H1 (cell line): ENCODE measurements around the gene DDT. TPM values are rescaled to one million over a fixed set of nuclear protein-coding genes. Genes with fewer than 3 reads are reported as not detected.

Source experiments
- CTCF ChIA-PET: fragments of 300-600 bp; sonication (Branson Sonifier 250); formaldehyde crosslinking; loops from one replicate; lab custom pipeline; 2021; ENCODE audit not compliant: partially characterized antibody; lab: Charles Lee
- POLR2A ChIA-PET: fragments of 300-600 bp; sonication (Branson Sonifier 250); formaldehyde crosslinking; loops from one replicate; lab custom pipeline; 2021; ENCODE audit warnings: inconsistent platforms; ENCODE audit not compliant: partially characterized antibody; lab: Charles Lee
- DNase-seq, 2 experiments: peaks; one replicate each; pipeline versions ENCODE4 v3.0.0 to v3.0.0-alpha.2; 2010 to 2022; ENCODE audit warnings: low spot score in 2 of 2, low read depth in 1 of 2, mixed read lengths in 1 of 2
- FAIRE-seq: peaks from 2 replicates; lab custom pipeline; 2011; peaks lifted over from hg19 to GRCh38; lab: Jason Lieb, UNC
- H2AFZ ChIP-seq: 2 replicates; pipeline ENCODE4 v1.8.1; 2012; ENCODE audit warnings: low read length, inconsistent platforms
- H2AK5ac ChIP-seq: 2 replicates; pipeline ENCODE4 v1.6.1; 2013; ENCODE audit warnings: low read depth, low read length
- H2BK120ac ChIP-seq: replicated peaks from 2 replicates; pipeline ENCODE3; 2013; ENCODE audit warnings: low read depth, low read length, inconsistent platforms
- H2BK12ac ChIP-seq: 2 replicates; pipeline ENCODE4 v1.6.1; 2013; ENCODE audit warnings: low read depth, low read length
- H2BK15ac ChIP-seq: 2 replicates; pipeline ENCODE4 v1.6.1; 2013; ENCODE audit warnings: low read length
- H2BK20ac ChIP-seq: 2 replicates; pipeline ENCODE4 v1.6.1; 2013; ENCODE audit warnings: low read length
- H2BK5ac ChIP-seq: 2 replicates; pipeline ENCODE4 v1.6.1; 2013; ENCODE audit warnings: low read depth, low read length
- H3K14ac ChIP-seq: 2 replicates; pipeline ENCODE4 v1.6.1; 2013; ENCODE audit warnings: inconsistent platforms; ENCODE audit not compliant: insufficient read length
- H3K18ac ChIP-seq: 2 replicates; pipeline ENCODE4 v1.6.1; 2013; ENCODE audit warnings: low read length; ENCODE audit errors: extremely low read depth
- H3K23ac ChIP-seq: 2 replicates; pipeline ENCODE4 v1.6.1; 2013; ENCODE audit warnings: inconsistent platforms; ENCODE audit not compliant: insufficient read length
- H3K23me2 ChIP-seq: 2 replicates; pipeline ENCODE4 v1.6.1; 2013; ENCODE audit warnings: low read depth, low read length
- H3K27ac ChIP-seq: 2 replicates; pipeline ENCODE4 v1.6.1; 2011; ENCODE audit warnings: low read depth, low read length, inconsistent platforms
- H3K27me3 ChIP-seq, 4 experiments: replicated peaks in 1 of 4; 1 replicate in 1 of 4; 2 replicates in 3 of 4; pipeline versions ENCODE4 v1.6.1 to v1.8.1; 2011 to 2013; ENCODE audit warnings: low read length in 3 of 4, mild to moderate bottlenecking in 3 of 4, inconsistent platforms in 2 of 4, mixed read lengths in 2 of 4, moderate library complexity in 1 of 4; ENCODE audit not compliant: control insufficient read depth in 3 of 4, insufficient read depth in 3 of 4; ENCODE audit errors: extremely low read depth in 1 of 4
- H3K36me3 ChIP-seq, 4 experiments: 2 replicates each; pipeline versions ENCODE4 v1.6.1 to v1.8.1; 2011 to 2013; ENCODE audit warnings: mild to moderate bottlenecking in 4 of 4, low read length in 3 of 4, moderate library complexity in 2 of 4, control low read depth in 1 of 4, inconsistent platforms in 1 of 4; ENCODE audit not compliant: insufficient read depth in 4 of 4, control insufficient read depth in 2 of 4
- H3K4ac ChIP-seq: replicated peaks from 2 replicates; pipeline ENCODE3; 2013; ENCODE audit warnings: low read length, low read depth, mixed read lengths, inconsistent platforms; ENCODE audit not compliant: insufficient read length
- H3K4me1 ChIP-seq, 4 experiments: replicated peaks in 1 of 4; 1 replicate in 1 of 4; 2 replicates in 3 of 4; pipeline versions ENCODE4 v1.6.1 to v1.8.1; 2011 to 2013; ENCODE audit warnings: low read length in 3 of 4, inconsistent platforms in 2 of 4, mixed read lengths in 1 of 4; ENCODE audit not compliant: insufficient read depth in 4 of 4, control insufficient read depth in 3 of 4
- H3K4me2 ChIP-seq, 2 experiments: 2 replicates each; pipeline versions ENCODE4 v1.6.1 to v1.8.1; 2011 to 2013; ENCODE audit warnings: low read depth in 2 of 2, low read length in 2 of 2, control low read depth in 1 of 2, inconsistent platforms in 1 of 2, mild to moderate bottlenecking in 1 of 2; ENCODE audit not compliant: insufficient read depth in 1 of 2
- H3K4me3 ChIP-seq, 4 experiments: fragments of 200-600, 300-600 bp in 1 of 4; sonication (generic), shearing (Covaris generic), sonication (Bioruptor Twin) in 1 of 4; 2 replicates each; pipeline versions ENCODE4 v1.5.1 to v1.8.1; 2011 to 2016; ENCODE audit warnings: low read length in 4 of 4, low read depth in 3 of 4, control low read depth in 2 of 4, inconsistent platforms in 2 of 4, mild to moderate bottlenecking in 2 of 4, mixed read lengths in 1 of 4, moderate library complexity in 1 of 4; ENCODE audit not compliant: insufficient read depth in 2 of 4; ENCODE audit errors: extremely low read depth in 1 of 4
- H3K56ac ChIP-seq: replicated peaks from 2 replicates; pipeline ENCODE3; 2013; ENCODE audit warnings: low read depth, mild to moderate bottlenecking, mixed read lengths, low read length, inconsistent platforms; ENCODE audit not compliant: insufficient read length
- H3K79me1 ChIP-seq: 2 replicates; pipeline ENCODE4 v1.6.1; 2013; ENCODE audit warnings: low read depth, low read length, control low read depth
- H3K79me2 ChIP-seq, 2 experiments: 2 replicates each; pipeline versions ENCODE4 v1.6.1 to v1.8.1; 2012 to 2013; ENCODE audit warnings: low read length in 2 of 2, mild to moderate bottlenecking in 2 of 2, inconsistent platforms in 1 of 2; ENCODE audit not compliant: insufficient read depth in 2 of 2, control insufficient read depth in 1 of 2
- H3K9ac ChIP-seq, 4 experiments: replicated peaks in 1 of 4; 1 replicate in 1 of 4; 2 replicates in 3 of 4; pipeline versions ENCODE4 v1.6.1 to v1.8.1; 2011 to 2013; ENCODE audit warnings: low read depth in 3 of 4, low read length in 3 of 4, control low read depth in 2 of 4, mild to moderate bottlenecking in 2 of 4, moderate library complexity in 2 of 4, inconsistent platforms in 1 of 4; ENCODE audit errors: extremely low read depth in 1 of 4
- H3K9me3 ChIP-seq, 2 experiments: 2 replicates each; pipeline versions ENCODE4 v1.6.1 to v1.8.1; 2012 to 2013; ENCODE audit warnings: mild to moderate bottlenecking in 2 of 2, moderate library complexity in 2 of 2, control low read depth in 1 of 2, inconsistent platforms in 1 of 2, low read depth in 1 of 2, low read length in 1 of 2, mixed read lengths in 1 of 2; ENCODE audit not compliant: insufficient read depth in 2 of 2
- H4K20me1 ChIP-seq, 2 experiments: replicated peaks in 1 of 2; 2 replicates each; pipeline versions ENCODE3 to v1.8.1; 2011 to 2013; ENCODE audit warnings: inconsistent platforms in 2 of 2, low read length in 2 of 2, mild to moderate bottlenecking in 1 of 2; ENCODE audit not compliant: insufficient read depth in 2 of 2, control insufficient read depth in 1 of 2
- H4K5ac ChIP-seq: 2 replicates; pipeline ENCODE4 v1.6.1; 2013; ENCODE audit warnings: low read length, low read depth, mixed read lengths, inconsistent platforms; ENCODE audit not compliant: insufficient read length
- H4K8ac ChIP-seq: 2 replicates; pipeline ENCODE4 v1.8.0; 2013; ENCODE audit warnings: mild to moderate bottlenecking, moderate library complexity, low read length, inconsistent platforms; ENCODE audit not compliant: insufficient read depth; ENCODE audit errors: extremely low read depth
- H4K91ac ChIP-seq: replicated peaks from 2 replicates; pipeline ENCODE3; 2013; ENCODE audit warnings: low read length, mixed read lengths, inconsistent platforms; ENCODE audit not compliant: insufficient read length
- BCL11A ChIP-seq, 2 experiments: IDR thresholded peaks; one replicate each; pipeline ENCODE4 v1.6.1; 2011; ENCODE audit warnings: low read depth in 2 of 2, low read length in 2 of 2, mild to moderate bottlenecking in 2 of 2
- EP300 ChIP-seq, 2 experiments: IDR thresholded peaks; 1 replicate in 1 of 2; 2 replicates in 1 of 2; pipeline ENCODE4 v1.6.1; 2011 to 2012; ENCODE audit warnings: low read depth in 2 of 2, low read length in 2 of 2, mild to moderate bottlenecking in 2 of 2, borderline replicate concordance in 1 of 2, inconsistent platforms in 1 of 2, moderate library complexity in 1 of 2
- EZH2 ChIP-seq: fragments of 200-600 bp; sonication (generic); IDR thresholded peaks from 2 replicates; pipeline ENCODE4 v1.7.1; 2012; ENCODE audit warnings: low read depth, mild to moderate bottlenecking, moderate library complexity, low read length, inconsistent platforms; ENCODE audit not compliant: severe bottlenecking
- GABPA ChIP-seq: IDR thresholded peaks from 2 replicates; pipeline ENCODE4 v1.6.1; 2011; ENCODE audit warnings: mild to moderate bottlenecking, low read length, moderate library complexity, borderline replicate concordance; ENCODE audit not compliant: insufficient read depth
- GTF2F1 ChIP-seq: IDR thresholded peaks from 2 replicates; pipeline ENCODE4 v1.6.1; 2012; ENCODE audit warnings: low read depth, low read length, improper control_type of control experiment, borderline replicate concordance
- RFX5 ChIP-seq: IDR thresholded peaks from 2 replicates; pipeline ENCODE4 v1.6.1; 2011; ENCODE audit warnings: low read depth, low read length, improper control_type of control experiment, borderline replicate concordance
- RNF2 ChIP-seq: fragments of 200-900, 300-1000 bp; sonication (generic); IDR thresholded peaks from 2 replicates; pipeline ENCODE4 v1.7.1; 2016; ENCODE audit warnings: borderline replicate concordance, low read depth, mild to moderate bottlenecking, antibody characterized with exemption, low read length; ENCODE audit not compliant: poor library complexity, severe bottlenecking; ENCODE audit errors: missing control alignments
- SP4 ChIP-seq: IDR thresholded peaks from 2 replicates; pipeline ENCODE4 v1.6.1; 2012; ENCODE audit warnings: low read length, inconsistent platforms
- TAF1 ChIP-seq: IDR thresholded peaks from 2 replicates; pipeline ENCODE4 v1.6.1; 2011; ENCODE audit warnings: mild to moderate bottlenecking, low read depth, low read length
- TCF12 ChIP-seq: IDR thresholded peaks from 2 replicates; pipeline ENCODE4 v1.6.1; 2011; ENCODE audit warnings: low read depth, mild to moderate bottlenecking, low read length
- ZNF274 ChIP-seq: IDR thresholded peaks from 2 replicates; pipeline ENCODE4 v1.7.0; 2012; ENCODE audit warnings: low read length, borderline replicate concordance; ENCODE audit errors: extremely low read depth
- WGBS, 2 experiments: shearing (Covaris generic) in 1 of 2; methylation state at CpG; one replicate each; pipeline versions ENCODE4 v1.1.6 to v1.1.7; 2013 to 2015; ENCODE audit warnings: low lambda C conversion rate in 2 of 2, mixed read lengths in 2 of 2, inconsistent platforms in 1 of 2, low coverage in 1 of 2, missing lambda C conversion rate in 1 of 2; ENCODE audit not compliant: insufficient replicate concordance in 2 of 2, insufficient coverage in 1 of 2, insufficient read length in 1 of 2; ENCODE audit errors: extremely low coverage in 1 of 2, missing lambda C conversion rate in 1 of 2; 5-methylcytosine and 5-hydroxymethylcytosine counted together
- polyA plus RNA-seq, 7 experiments: library from polyadenylated mRNA; depleted of rRNA in 3 of 7; stranded (reverse) in 5 of 7; unstranded in 2 of 7; fragments of >200 nt in 5 of 7; fragments of 200-250 nt in 2 of 7; gene quantifications; 1 replicate in 5 of 7; 2 replicates in 1 of 7; 4 replicates in 1 of 7; pipeline versions ENCODE4 v1.2.1 to v1.2.3, GENCODE V29; 2011 to 2013; ENCODE audit warnings: missing spikeins in 2 of 7, mixed read lengths in 2 of 7
- total RNA-seq: library from RNA; stranded (reverse); fragmentation: NEBNext Ultra II Directional; extraction: Animal tissue kit (Norgen Biotek cat#: 25700); gene quantifications from 2 replicates; pipeline ENCODE4 v1.2.1, GENCODE V29; 2021

The DDT gene
- total and polyA plus RNA-seq, 2 of the 8 experiments (the other 6 are each of a cell fraction or from before 2014, with no cell fraction given), result 106 to 341 TPM

DNA sequence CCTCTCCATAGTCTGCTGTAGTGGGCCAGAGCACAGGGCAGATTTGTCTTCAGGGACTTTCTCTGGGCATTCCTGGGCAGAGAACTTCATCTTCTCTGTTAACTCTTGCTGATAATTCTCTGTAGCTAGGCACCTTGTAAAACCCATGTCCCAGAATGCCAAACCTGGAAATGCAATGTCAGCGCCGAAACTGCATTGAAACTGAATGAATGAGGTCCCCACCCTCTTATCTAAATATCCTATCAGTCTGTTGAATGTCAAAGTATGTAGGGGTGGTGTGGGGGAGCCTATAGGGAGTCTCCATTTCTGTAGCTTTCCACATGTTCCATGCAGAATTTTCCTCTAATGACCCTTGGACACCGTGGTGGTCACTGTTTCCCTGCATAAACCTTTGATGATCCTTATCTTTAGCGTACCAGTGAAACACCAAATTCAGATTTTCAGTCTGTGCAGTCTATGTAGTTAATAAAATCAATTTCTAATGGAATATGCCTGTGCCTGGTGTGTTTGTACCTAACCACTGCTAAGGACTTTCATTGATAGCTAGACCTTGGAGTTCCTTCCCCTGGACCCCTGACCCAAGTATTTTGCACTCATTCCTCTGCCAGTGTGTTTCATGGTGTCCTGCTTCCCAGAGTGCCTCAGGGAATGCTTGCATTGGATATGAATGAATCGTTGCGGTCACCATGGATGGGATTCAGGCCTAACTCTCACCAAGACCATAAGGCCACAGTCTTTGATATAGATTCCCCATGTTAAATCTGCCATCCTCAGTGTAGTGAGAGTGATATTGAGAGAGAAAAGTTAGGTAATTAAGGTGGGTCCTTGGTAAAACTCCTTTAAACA, 34.4 kb upstream of the DDT start:
- Histone ChIP-seq H2BK15ac (no peak overlapping the region), H4K20me1 (no peaks in the 10 kb centered on the region), H3K4me1 (peaks cover 0 to 3% (median 2%) of the 10 kb centered on the region in 4 experiments; a peak in 4 of 7 replicates), H2BK20ac (no peak overlapping the region), H3K56ac (no peak overlapping the region), H3K4me3 (no peak overlapping the region), H3K9ac (no peak overlapping the region), H3K14ac (no peak overlapping the region), H2BK120ac (no peak overlapping the region), H3K23me2 (peaks cover 6% of the 10 kb centered on the region; the same call in 1 of the 2 replicates), H3K36me3 (no peaks in the 10 kb centered on the region), H3K4me2 (no peak overlapping the region), H4K91ac (no peak overlapping the region), H3K27ac (no peak overlapping the region), H3K4ac (no peak overlapping the region), H2AK5ac (no peak overlapping the region), H2BK12ac (no peak overlapping the region), H3K23ac (no peak overlapping the region), H3K9me3 (no peaks in the 10 kb centered on the region), H4K5ac (no peak overlapping the region), H4K8ac (no peak overlapping the region), H2BK5ac (no peak overlapping the region), H3K18ac (no peak overlapping the region), H3K79me2 (peaks cover 0 to 17% of the 10 kb centered on the region in 2 experiments; a peak in 2 of 4 replicates), H3K27me3 (no peaks in the 10 kb centered on the region; a peak in 2 of 7 replicates), H3K79me1 (peaks cover 4% of the 10 kb centered on the region; the same call in 1 of the 2 replicates), H2AFZ (0 out of 2 replicates have a peak overlapping the region, but pooled peaks have one; percentile 45)
- FAIRE-seq (no peak), DNase-seq (no peak)
- WGBS, 2 experiments, result 86% methylated on average over 6 of the region's 6 CpGs; no CpG with 5 or more reads in 1 of the 2 experiments
- CTCF ChIA-PET, result interaction anchor here (1.2 to 1.5 kb wide), 2 partner anchors 148 to 207 kb away, joined by 3 to 4 read pairs; no protein-coding TSS in a partner anchor
- POLR2A ChIA-PET, result no interaction called here
- TF ChIP-seq RFX5 (no peak), BCL11A (IDR thresholded peaks at IDR 0.05; ENCODE audit: low read depth in 2 of 2, low read length in 2 of 2) (no peak), SP4 (no peak), EZH2 (no peak), GTF2F1 (no peak), EP300 (IDR thresholded peaks at IDR 0.05; ENCODE audit: borderline replicate concordance in 1 of 2, low read depth in 2 of 2, low read length in 2 of 2) (no peak), TAF1 (no peak), ZNF274 (no peak), RNF2 (no peak), GABPA (no peak), TCF12 (no peak)
